Erythroblast (primary cell): ENCODE measurements around the gene TSPAN16.

Source experiments
- GATA1 ChIP-seq: IDR thresholded peaks from 2 replicates; pipeline ENCODE4 v1.6.1; 2011; ENCODE audit warnings: low read depth, mild to moderate bottlenecking, control low read depth, low read length, moderate library complexity
- POLR2A ChIP-seq: IDR thresholded peaks from 2 replicates; pipeline ENCODE4 v1.6.1; 2011; ENCODE audit warnings: mild to moderate bottlenecking, low read length

DNA sequence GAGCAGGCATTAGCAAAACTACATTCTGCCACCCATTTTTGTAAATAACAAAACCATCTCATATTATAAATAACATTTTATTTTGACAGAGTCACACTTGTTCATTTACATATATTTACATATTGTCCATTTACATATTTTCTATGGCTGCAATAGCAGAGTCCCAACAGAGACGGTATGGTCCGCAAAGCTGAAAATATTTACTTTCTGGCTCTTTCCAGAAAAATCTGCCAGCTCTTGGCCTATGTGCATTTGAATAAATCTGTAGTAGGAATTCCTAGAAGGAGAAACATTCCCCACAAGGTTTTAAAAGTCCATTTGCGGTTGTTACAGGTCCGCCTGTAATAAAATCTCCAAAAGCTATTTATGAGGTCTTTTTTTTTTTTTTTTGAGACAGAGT is 5.7 kb upstream of the TSPAN16 start:
- TF ChIP-seq POLR2A (no peak), GATA1 (no peak)
